Activated naive CD4-positive, alpha-beta T cell treated with anti-CD3 and anti-CD28 coated beads, Interleukin-2, amount 50 U/mL, for 24 hours (primary cell): ENCODE data around the gene CENATAC.
"Not testable (repeated sequence)": the region's sequence is repeated elsewhere in the genome, so short reads cannot be mapped to it uniquely, and the experiment has no call there.

Experiments
- H3K27ac Mint-ChIP-seq: one replicate; pipeline ENCODE4 v1.8.0; 2021; ENCODE audit warnings: mild to moderate bottlenecking, mixed read lengths
- H3K27me3 Mint-ChIP-seq: one replicate; pipeline ENCODE4 v1.8.0; 2021; ENCODE audit warnings: mixed read lengths
- H3K36me3 Mint-ChIP-seq: one replicate; pipeline ENCODE4 v1.8.0; 2021; ENCODE audit warnings: mixed read lengths
- H3K4me1 Mint-ChIP-seq: one replicate; pipeline ENCODE4 v1.8.0; 2021; ENCODE audit warnings: mixed read lengths
- H3K4me3 Mint-ChIP-seq: one replicate; pipeline ENCODE4 v1.8.0; 2021; ENCODE audit warnings: mild to moderate bottlenecking, mixed read lengths
- H3K9me3 Mint-ChIP-seq: one replicate; pipeline ENCODE4 v1.8.0; 2021; ENCODE audit warnings: mixed read lengths

The CENATAC gene

GRCh38 chr11:119016216-119017009 is 18.5 kb downstream of the CENATAC start:
- Mint-ChIP-seq H3K27ac (peak overlapping the region; percentile 100), H3K27me3 (no peaks in the 10 kb centered on the region), H3K9me3 (no peaks in the 10 kb centered on the region), H3K36me3 (peaks cover 34% of the 10 kb centered on the region), H3K4me3 (peak overlapping the region; percentile 100), H3K4me1 (peaks cover 41% of the 10 kb centered on the region)

GRCh38 chr11:119017377-119017776 is 19.4 kb downstream of the CENATAC start:
- Mint-ChIP-seq H3K4me3 (peak overlapping the region; percentile 100), H3K27ac (peak overlapping the region; percentile 100), H3K4me1 (peaks cover 48% of the 10 kb centered on the region), H3K36me3 (peaks cover 36% of the 10 kb centered on the region)
- not testable (repeated sequence) for H3K27me3 Mint-ChIP-seq, H3K9me3 Mint-ChIP-seq

DNA sequence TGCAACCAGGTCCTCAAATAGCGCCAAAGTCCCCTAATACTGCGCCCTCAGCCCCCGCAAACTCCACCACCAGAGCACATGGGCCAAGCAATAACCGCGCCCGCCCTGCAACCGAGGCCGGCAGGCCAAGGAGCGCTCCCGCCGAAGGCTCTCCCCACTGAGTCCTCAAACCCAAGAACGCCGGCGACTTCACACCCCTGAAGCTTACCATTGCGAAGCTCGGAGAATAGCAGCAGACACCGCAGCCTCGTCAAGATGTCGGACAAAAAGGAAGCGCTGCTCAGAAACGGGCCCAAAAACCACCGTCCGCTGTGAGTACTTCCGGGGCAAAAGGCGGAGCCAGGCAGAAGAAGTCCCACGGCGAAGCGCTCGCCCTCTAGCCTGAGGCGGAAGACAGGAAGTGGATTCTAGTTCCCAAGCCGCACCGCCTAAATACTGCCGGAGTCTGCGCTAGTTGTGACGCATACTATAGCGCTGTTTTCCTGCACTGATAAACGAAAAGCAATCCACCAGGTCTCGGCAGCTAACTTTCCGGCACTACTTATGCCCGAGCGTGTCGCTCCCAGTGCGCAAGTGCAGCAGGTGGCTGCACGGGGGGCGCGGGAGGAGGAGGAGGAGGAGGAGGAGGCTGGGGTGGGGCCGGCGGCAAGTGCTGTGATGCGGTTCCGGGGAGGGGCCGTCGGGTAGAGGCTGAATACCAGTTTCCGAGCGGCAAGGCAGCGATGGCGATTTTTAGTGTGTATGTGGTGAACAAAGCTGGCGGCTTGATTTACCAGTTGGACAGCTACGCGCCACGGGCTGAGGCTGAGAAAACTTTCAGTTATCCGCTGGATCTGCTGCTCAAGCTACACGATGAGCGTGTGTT is 20.4 kb downstream of the CENATAC start, which contains the start of the genes RPS25 and TRAPPC4:
Gene RPS25 (minus strand): TSS at position 270 of the 865 bp plus-strand sequence. CDS start 59 bp downstream, at position 211.
Gene TRAPPC4 (plus strand): TSS at position 693 of the 865 bp plus-strand sequence. CDS start 30 bp downstream, at position 723.
- Mint-ChIP-seq H3K4me3 (peak within 1 kb of the TSS; percentile 100), H3K4me1 (peaks cover 44% of the 10 kb centered on the region), H3K36me3 (peaks cover 32% of the 10 kb centered on the region), H3K9me3 (no peaks in the 10 kb centered on the region), H3K27me3 (no peaks in the 10 kb centered on the region), H3K27ac (peak within 1 kb of the TSS; percentile 100)

DNA sequence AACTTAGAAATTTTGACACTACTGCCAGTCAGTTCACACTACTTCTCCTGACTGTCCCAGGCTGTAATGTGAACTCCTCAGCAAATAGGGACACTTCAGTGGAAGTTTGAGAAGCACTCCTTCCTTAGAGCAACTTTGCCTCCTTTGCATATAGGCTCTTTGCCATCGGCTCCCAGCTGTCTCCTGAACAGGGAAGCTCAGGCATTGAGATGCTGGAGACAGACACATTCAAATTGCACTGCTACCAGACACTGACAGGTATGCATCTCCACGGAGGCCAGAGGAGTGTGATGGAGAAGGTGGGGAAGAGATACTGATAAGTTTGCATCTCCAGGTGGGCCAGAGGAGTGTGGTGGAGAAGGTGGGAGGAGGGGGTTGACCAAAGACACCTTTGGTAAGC is 22.1 kb downstream of the CENATAC start:
- peaks cover 26% of the 10 kb centered on the region for H3K36me3 Mint-ChIP-seq
- peak overlapping the region; percentile 100 for H3K4me3 Mint-ChIP-seq
- peak overlapping the region; percentile 63 for H3K27ac Mint-ChIP-seq
- no peaks in the 10 kb centered on the region for H3K27me3 Mint-ChIP-seq
- no peaks in the 10 kb centered on the region for H3K9me3 Mint-ChIP-seq
- H3K4me1 Mint-ChIP-seq, result peaks cover 55% of the 10 kb centered on the region

DNA sequence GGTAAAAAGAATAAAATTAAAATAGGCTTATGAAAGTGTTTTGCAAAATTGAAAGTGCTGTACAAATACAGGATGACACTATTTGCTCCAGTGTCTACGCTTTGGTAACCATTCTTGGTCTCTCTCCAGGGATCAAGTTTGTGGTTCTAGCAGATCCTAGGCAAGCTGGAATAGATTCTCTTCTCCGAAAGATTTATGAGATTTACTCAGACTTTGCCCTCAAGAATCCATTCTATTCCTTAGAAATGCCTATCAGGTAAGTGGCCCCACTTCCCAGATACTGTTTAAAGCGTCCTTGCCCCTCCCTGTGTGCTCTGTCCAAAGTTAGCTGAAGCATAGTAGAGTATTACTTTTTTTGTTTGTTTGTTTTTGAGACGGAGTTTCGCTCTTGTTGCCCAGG is 23.7 kb downstream of the CENATAC start:
- Mint-ChIP-seq H3K27ac (peak overlapping the region; percentile 35), H3K4me3 (peak overlapping the region; percentile 57), H3K27me3 (no peaks in the 10 kb centered on the region), H3K36me3 (peaks cover 19% of the 10 kb centered on the region), H3K4me1 (peaks cover 51% of the 10 kb centered on the region), H3K9me3 (no peaks in the 10 kb centered on the region)

DNA sequence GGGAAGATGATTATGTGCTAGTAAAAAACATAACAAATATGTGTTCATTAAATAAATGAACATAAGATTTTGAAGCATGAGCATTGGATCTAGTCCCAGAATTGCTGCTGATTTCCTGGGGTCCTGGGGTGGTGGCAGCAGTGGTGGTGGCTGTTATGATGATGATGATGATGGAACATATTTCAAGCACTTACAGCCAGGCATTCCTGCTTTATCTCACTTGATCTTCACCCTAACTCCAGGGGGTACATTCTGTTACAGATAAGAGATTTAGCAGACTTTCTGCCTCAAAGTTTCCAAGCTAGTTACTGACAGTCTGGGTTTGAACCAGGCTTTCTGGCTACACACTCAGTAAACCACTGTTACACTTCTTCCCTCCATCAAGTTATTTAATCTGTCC is 25.8 kb downstream of the CENATAC start:
- Mint-ChIP-seq H3K27me3 (no peaks in the 10 kb centered on the region), H3K4me3 (no peak overlapping the region), H3K27ac (no peak overlapping the region), H3K4me1 (peaks cover 55% of the 10 kb centered on the region), H3K9me3 (no peaks in the 10 kb centered on the region), H3K36me3 (peaks cover 6% of the 10 kb centered on the region)

DNA sequence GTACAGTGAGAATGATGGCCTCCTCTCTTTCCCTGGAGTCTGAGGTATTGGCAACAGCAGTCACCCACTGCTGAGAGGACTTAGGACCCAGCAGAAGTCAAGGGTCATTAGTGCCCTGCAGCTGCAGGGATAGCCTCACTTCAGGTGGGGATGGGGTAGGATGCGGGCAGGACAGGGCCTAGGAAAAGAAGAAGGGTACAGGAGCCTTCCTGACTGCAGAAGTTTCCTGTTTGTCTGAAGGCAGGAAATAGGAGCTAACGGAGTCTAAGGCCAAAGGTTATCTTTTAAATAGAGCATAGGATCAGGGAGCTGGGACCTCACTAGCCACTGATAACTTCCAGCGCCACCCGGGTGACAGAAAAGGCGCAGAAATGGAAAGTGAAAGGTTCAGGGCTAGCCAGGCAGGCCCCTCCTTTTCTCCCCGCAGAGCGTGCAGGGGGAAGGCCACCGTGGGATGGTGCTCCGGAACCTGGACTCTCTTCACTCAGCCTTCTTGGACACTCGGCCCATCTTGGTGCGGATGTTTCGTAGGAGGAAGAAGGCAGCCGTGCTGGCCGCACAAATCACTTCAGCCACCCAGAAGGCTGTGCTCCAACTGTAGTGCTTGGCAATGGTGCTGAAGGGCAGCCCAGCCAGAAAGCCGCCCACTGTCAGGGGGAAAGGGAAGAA is 26.6 kb downstream of the CENATAC start:
- Mint-ChIP-seq H3K4me1 (peaks cover 63% of the 10 kb centered on the region), H3K4me3 (no peak overlapping the region), H3K36me3 (peaks cover 6% of the 10 kb centered on the region), H3K9me3 (no peaks in the 10 kb centered on the region), H3K27me3 (no peaks in the 10 kb centered on the region), H3K27ac (peak overlapping the region; percentile 41)

- no peak overlapping the region for H3K27ac Mint-ChIP-seq
- peaks cover 63% of the 10 kb centered on the region for H3K4me1 Mint-ChIP-seq
- no peaks in the 10 kb centered on the region for H3K27me3 Mint-ChIP-seq
- peaks cover 6% of the 10 kb centered on the region for H3K36me3 Mint-ChIP-seq
- H3K9me3 Mint-ChIP-seq, result no peaks in the 10 kb centered on the region
- H3K4me3 Mint-ChIP-seq, result no peak overlapping the region
Observed at GRCh38 chr11:119025099-119025473, 27.1 kb downstream of the CENATAC start.

GRCh38 chr11:119025541-119025940 is 27.6 kb downstream of the CENATAC start:
- Mint-ChIP-seq H3K27me3 (no peaks in the 10 kb centered on the region), H3K9me3 (no peaks in the 10 kb centered on the region), H3K27ac (no peak overlapping the region), H3K4me3 (no peak overlapping the region), H3K4me1 (peaks cover 59% of the 10 kb centered on the region), H3K36me3 (peaks cover 6% of the 10 kb centered on the region)

DNA sequence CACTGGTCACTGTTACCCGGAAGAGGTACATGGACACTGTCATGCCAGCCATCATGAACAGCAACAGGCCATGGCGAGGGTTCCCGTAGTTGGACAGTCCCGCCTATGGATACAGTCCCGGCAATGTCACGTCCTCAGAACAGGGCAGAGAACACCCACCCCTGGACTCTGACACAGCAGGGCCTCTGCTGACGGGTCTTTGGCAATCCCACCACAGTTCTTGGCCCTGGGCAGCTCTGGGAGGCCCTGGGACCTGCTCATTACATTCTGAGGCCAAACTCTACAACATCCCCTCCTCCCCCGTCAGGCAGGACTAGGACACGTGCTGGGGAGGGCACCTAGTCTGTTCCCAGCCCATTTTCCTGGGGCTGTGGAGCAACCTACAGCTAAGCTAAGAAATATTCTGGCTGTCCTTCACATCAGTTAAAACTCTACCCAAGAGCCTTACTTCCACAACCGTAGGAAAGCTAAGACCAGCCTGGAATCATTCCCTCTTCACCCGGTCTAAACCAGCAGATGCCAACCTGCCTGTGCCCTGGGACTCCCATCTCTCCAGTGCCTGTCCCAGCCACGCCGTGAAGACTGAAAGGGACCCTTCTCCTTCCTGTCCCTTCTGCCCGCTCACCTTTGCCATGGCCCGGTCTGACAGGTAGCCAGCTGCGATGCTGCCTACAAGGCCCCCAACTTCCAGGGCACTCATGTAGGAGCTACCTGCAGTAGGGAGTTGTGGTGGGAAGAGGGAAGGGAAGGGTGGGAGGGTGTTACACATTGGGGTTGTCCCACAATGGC is 28.2 kb downstream of the CENATAC start:
- peaks cover 56% of the 10 kb centered on the region for H3K4me1 Mint-ChIP-seq
- H3K27ac Mint-ChIP-seq, result no peak overlapping the region
- peaks cover 6% of the 10 kb centered on the region for H3K36me3 Mint-ChIP-seq
- no peaks in the 10 kb centered on the region for H3K9me3 Mint-ChIP-seq
- no peaks in the 10 kb centered on the region for H3K27me3 Mint-ChIP-seq
- no peak overlapping the region for H3K4me3 Mint-ChIP-seq

DNA sequence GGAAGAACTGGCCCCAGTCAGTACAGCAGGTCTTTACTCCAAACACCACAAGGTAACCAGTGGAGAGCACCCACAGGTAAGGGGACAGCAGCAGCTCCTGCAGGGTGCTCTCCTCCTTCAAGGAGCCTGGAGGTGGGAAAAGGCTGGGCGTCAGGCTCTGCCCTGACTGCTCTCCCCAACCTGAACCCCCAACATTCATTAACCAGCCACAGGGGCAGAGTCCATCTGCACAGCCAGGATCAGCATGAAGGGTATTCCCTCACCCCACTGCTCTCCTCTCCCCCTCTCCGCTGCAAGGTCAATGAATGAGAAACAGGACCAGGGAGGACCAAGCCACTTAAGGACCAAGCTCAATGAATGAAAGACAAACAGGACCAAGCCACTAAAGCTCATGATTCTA is 29.0 kb downstream of the CENATAC start:
- Mint-ChIP-seq H3K36me3 (peaks cover 4% of the 10 kb centered on the region), H3K4me3 (no peak overlapping the region), H3K27ac (peak overlapping the region; percentile 53), H3K9me3 (no peaks in the 10 kb centered on the region), H3K27me3 (no peaks in the 10 kb centered on the region), H3K4me1 (peaks cover 53% of the 10 kb centered on the region)

- Mint-ChIP-seq H3K36me3 (peaks cover 2% of the 10 kb centered on the region), H3K4me1 (peaks cover 48% of the 10 kb centered on the region), H3K27me3 (no peaks in the 10 kb centered on the region), H3K9me3 (no peaks in the 10 kb centered on the region), H3K27ac (no peak overlapping the region), H3K4me3 (no peak overlapping the region)
Observed at GRCh38 chr11:119027561-119028345, 29.8 kb downstream of the CENATAC start.

DNA sequence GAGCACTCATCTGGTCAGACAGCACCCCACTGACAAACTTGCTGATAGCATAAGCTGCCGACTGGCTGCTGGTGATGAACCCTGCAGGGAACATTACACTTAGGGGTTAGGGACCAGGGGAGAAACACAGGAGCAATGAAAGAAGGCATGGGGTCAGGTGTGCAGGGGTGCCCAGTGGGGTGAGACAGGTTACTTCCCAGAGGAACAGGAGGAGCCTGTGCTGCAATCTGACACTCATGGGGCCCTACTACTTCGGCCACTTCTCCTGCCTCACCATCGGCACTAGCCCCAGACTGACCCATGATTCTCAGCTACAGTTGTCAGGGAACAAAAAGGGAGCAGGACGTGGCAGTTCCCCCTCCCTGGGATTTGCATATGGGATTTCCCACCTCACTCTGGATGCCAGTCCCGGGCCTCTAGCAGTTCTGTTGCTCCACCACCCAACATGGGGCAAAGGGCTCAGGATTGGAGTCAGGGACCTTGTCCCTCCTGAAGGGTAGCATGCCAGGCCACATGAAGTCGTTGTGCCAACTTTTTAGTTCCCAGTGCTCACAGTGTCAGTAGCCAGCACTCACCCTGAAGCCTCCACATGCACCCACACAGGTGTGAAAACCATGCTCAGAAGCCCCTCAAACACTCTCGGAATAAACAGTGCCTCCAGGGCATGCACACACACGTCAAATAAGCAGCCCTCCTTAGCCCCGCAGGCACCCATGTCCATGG is 30.6 kb downstream of the CENATAC start:
- no peak overlapping the region for H3K27ac Mint-ChIP-seq
- H3K4me1 Mint-ChIP-seq, result peaks cover 44% of the 10 kb centered on the region
- no peaks in the 10 kb centered on the region for H3K27me3 Mint-ChIP-seq
- H3K36me3 Mint-ChIP-seq, result peaks cover under 1% of the 10 kb centered on the region
- H3K4me3 Mint-ChIP-seq, result no peak overlapping the region
- H3K9me3 Mint-ChIP-seq, result no peaks in the 10 kb centered on the region

- H3K36me3 Mint-ChIP-seq, result no peaks in the 10 kb centered on the region
- no peaks in the 10 kb centered on the region for H3K27me3 Mint-ChIP-seq
- no peak overlapping the region for H3K4me3 Mint-ChIP-seq
- H3K27ac Mint-ChIP-seq, result no peak overlapping the region
- H3K4me1 Mint-ChIP-seq, result peaks cover 39% of the 10 kb centered on the region
- H3K9me3 Mint-ChIP-seq, result no peaks in the 10 kb centered on the region
Observed at GRCh38 chr11:119029069-119029339, 31.1 kb downstream of the CENATAC start.
